ENCODE results near the gene HMOX1. TPM values are rescaled to one million over a fixed set of nuclear protein-coding genes. Genes with fewer than 3 reads are reported as not detected.
A peak's percentile ranks its signal among the peaks of the same experiment; 100 is the strongest.

The HMOX1 gene
- total and polyA plus RNA-seq, 2 of the 13 experiments (the other 11 are each of a cell fraction or from before 2014, with no cell fraction given): 53.6 to 67.4 TPM

GRCh38 chr22:35350539-35351503 lies 30.1 kb upstream of the HMOX1 start (continued):
- no peak for TF ChIP-seq ZFAT (CRISPR knock-in tag; conservative IDR thresholded peaks at IDR 0.05)
- TF ChIP-seq, protein P1, sequence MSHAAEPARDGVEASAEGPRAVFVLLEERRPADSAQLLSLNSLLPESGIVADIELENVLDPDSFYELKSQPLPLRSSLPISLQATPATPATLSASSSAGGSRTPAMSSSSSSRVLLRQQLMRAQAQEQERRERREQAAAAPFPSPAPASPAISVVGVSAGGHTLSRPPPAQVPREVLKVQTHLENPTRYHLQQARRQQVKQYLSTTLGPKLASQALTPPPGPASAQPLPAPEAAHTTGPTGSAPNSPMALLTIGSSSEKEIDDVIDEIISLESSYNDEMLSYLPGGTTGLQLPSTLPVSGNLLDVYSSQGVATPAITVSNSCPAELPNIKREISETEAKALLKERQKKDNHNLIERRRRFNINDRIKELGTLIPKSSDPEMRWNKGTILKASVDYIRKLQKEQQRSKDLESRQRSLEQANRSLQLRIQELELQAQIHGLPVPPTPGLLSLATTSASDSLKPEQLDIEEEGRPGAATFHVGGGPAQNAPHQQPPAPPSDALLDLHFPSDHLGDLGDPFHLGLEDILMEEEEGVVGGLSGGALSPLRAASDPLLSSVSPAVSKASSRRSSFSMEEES (CRISPR knock-in tag; IDR thresholded peaks at IDR 0.05): no peak
- peak; percentile 54; the same call in 1 of the 2 replicates for TF ChIP-seq ZNF264 (CRISPR knock-in tag; IDR thresholded peaks at IDR 0.05)
- no peak for TF ChIP-seq ZNF570 (CRISPR knock-in tag; IDR thresholded peaks at IDR 0.05; ENCODE audit: borderline replicate concordance)
- TF ChIP-seq ZNF773 (CRISPR knock-in tag; IDR thresholded peaks at IDR 0.05; ENCODE audit: borderline replicate concordance): peak; percentile 11; the same call in 1 of the 2 replicates
- TF ChIP-seq, protein P2, sequence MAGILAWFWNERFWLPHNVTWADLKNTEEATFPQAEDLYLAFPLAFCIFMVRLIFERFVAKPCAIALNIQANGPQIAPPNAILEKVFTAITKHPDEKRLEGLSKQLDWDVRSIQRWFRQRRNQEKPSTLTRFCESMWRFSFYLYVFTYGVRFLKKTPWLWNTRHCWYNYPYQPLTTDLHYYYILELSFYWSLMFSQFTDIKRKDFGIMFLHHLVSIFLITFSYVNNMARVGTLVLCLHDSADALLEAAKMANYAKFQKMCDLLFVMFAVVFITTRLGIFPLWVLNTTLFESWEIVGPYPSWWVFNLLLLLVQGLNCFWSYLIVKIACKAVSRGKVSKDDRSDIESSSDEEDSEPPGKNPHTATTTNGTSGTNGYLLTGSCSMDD (CRISPR knock-in tag; IDR thresholded peaks at IDR 0.05): no peak
- TF ChIP-seq ZNF562 (CRISPR knock-in tag; IDR thresholded peaks at IDR 0.05; ENCODE audit: borderline replicate concordance): no peak
- 0 out of 2 replicates have a peak, but pooled peaks have one; percentile 34 for TF ChIP-seq SRY (CRISPR knock-in tag; IDR thresholded peaks at IDR 0.05)
- TF ChIP-seq, protein P3, sequence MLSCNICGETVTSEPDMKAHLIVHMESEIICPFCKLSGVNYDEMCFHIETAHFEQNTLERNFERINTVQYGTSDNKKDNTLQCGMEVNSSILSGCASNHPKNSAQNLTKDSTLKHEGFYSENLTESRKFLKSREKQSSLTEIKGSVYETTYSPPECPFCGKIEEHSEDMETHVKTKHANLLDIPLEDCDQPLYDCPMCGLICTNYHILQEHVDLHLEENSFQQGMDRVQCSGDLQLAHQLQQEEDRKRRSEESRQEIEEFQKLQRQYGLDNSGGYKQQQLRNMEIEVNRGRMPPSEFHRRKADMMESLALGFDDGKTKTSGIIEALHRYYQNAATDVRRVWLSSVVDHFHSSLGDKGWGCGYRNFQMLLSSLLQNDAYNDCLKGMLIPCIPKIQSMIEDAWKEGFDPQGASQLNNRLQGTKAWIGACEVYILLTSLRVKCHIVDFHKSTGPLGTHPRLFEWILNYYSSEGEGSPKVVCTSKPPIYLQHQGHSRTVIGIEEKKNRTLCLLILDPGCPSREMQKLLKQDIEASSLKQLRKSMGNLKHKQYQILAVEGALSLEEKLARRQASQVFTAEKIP (CRISPR knock-in tag; IDR thresholded peaks at IDR 0.05; ENCODE audit: borderline replicate concordance): no peak
- TF ChIP-seq SIN3A (IDR thresholded peaks at IDR 0.05; ENCODE audit: borderline replicate concordance, low read depth, low read length): peak; percentile 53; the same call in 1 of the 2 replicates
- no peak for TF ChIP-seq PAWR (CRISPR knock-in tag; IDR thresholded peaks at IDR 0.05; ENCODE audit: borderline replicate concordance)
- no peak for TF ChIP-seq GTF3A (CRISPR knock-in tag; conservative IDR thresholded peaks at IDR 0.05)
- TF ChIP-seq KMT2B (CRISPR knock-in tag; IDR thresholded peaks at IDR 0.05): no peak
- TF ChIP-seq TAF15 (IDR thresholded peaks at IDR 0.05; ENCODE audit: low read depth, low read length, poor library complexity, severe bottlenecking): no peak
- TF ChIP-seq RCOR2 (CRISPR knock-in tag; IDR thresholded peaks at IDR 0.05): no peak
- TF ChIP-seq CREM (IDR thresholded peaks at IDR 0.05): no peak
- no peak for TF ChIP-seq CREM (CRISPR knock-in tag; IDR thresholded peaks at IDR 0.05)
- TF ChIP-seq NFYC (CRISPR knock-in tag; IDR thresholded peaks at IDR 0.05): peak; percentile 35
- peak; percentile 69 for TF ChIP-seq HDAC1 (CRISPR knock-in tag; IDR thresholded peaks at IDR 0.05)
- no peak for TF ChIP-seq ZNF652 (CRISPR knock-in tag; IDR thresholded peaks at IDR 0.05; ENCODE audit: borderline replicate concordance, low read depth)
- TF ChIP-seq HOXA3 (CRISPR knock-in tag; IDR thresholded peaks at IDR 0.05): peak; percentile 72
- 0 out of 2 replicates have a peak, but pooled peaks have one; percentile 11 for TF ChIP-seq ZNF281 (CRISPR knock-in tag; IDR thresholded peaks at IDR 0.05; ENCODE audit: borderline replicate concordance)
- TF ChIP-seq TBL1XR1 (IDR thresholded peaks at IDR 0.05; ENCODE audit: borderline replicate concordance, low read length, partially characterized antibody): no peak
